Right lobe of liver (tissue), 6 donors: ENCODE data around the gene PPP1R15B. TPM values are rescaled to one million over a fixed set of nuclear protein-coding genes. Genes with fewer than 3 reads are reported as not detected.

ENCODE experiments used
- ATAC-seq, 4 donors: fragments of 200-7000 bp; cut with Tn5 transposase; one replicate each; pipeline ENCODE4 v1.9.1; 2020; ENCODE audit warnings: mild to moderate bottlenecking in 4 of 4, moderate library complexity in 4 of 4
- DNase-seq, 3 donors: peaks; one replicate each; pipeline ENCODE4 v3.0.0-alpha.2; 2020
- H3K27ac ChIP-seq, 3 donors: fragments of 200-600 bp; one replicate each; pipeline ENCODE4 v1.8.0; 2022
- H3K27me3 ChIP-seq, 2 donors: fragments of 200-600 bp; one replicate each; pipeline ENCODE4 v1.8.0; 2022
- H3K36me3 ChIP-seq, 4 donors: fragments of 200-600 bp; sonication (generic) in 1 of 4; one replicate each; pipeline versions ENCODE4 v1.5.1 to v1.8.0; 2017 to 2022; ENCODE audit warnings: control low read depth in 1 of 4
- H3K4me1 ChIP-seq, 4 donors: fragments of 200-600 bp; sonication (generic) in 1 of 4; one replicate each; pipeline versions ENCODE4 v1.5.1 to v1.8.0; 2017 to 2022; ENCODE audit warnings: control low read depth in 1 of 4
- H3K4me3 ChIP-seq, 3 donors: fragments of 200-600 bp; one replicate each; pipeline ENCODE4 v1.8.0; 2022
- H3K9me3 ChIP-seq, 4 donors: fragments of 200-600 bp; sonication (generic) in 1 of 4; one replicate each; pipeline versions ENCODE4 v1.5.1 to v1.8.0; 2017 to 2022; ENCODE audit warnings: control low read depth in 1 of 4
- POLR2A ChIP-seq: fragments of 450-650 bp; IDR thresholded peaks from one replicate; pipeline ENCODE4 v1.6.1; 2017; ENCODE audit warnings: antibody characterized with exemption, mild to moderate bottlenecking
- WGBS: methylation state at CpG from one replicate; pipeline ENCODE4 v1.1.6; 2018; ENCODE audit warnings: low coverage, low lambda C conversion rate; ENCODE audit not compliant: insufficient coverage; ENCODE audit errors: missing lambda C conversion rate; 5-methylcytosine and 5-hydroxymethylcytosine counted together
- intact Hi-C, 2 donors: fragments of 100-400 bp; cut with DNase I; formaldehyde crosslinking; loops; one replicate each; pipeline versions ENCODE4 v1.11.2 to v1.14.1; 2022
- total RNA-seq, 6 experiments: library from RNA; depleted of rRNA in 2 of 6; stranded (reverse); fragments of >200 nt in 2 of 6; fragmentation: NEBNext Ultra II Directional in 3 of 6; extraction: Animal tissue kit (Norgen Biotek cat#: 25700) in 3 of 6; gene quantifications; one replicate each; pipeline versions ENCODE4 v1.1.0 to v1.2.4, GENCODE V29; 2016 to 2023
- TF ChIP-seq, protein P1 (sequence below), 4 donors: fragments of 200-600 bp in 3 of 4; fragments of 450-650 bp in 1 of 4; IDR thresholded peaks; one replicate each; pipeline versions ENCODE4 v1.5.1 to v1.8.0; 2016 to 2022; ENCODE audit warnings: antibody characterized with exemption in 4 of 4, mild to moderate bottlenecking in 2 of 4
- donor health status: DM: no; HTN: yes; CAD: no.
- donor health status: DM: no; HTN: no; CAD: no.
- donor health status: DM: no; HTN: no; CAD: no.
- donor health status: DM: no; HTN: yes; CAD: no.
- donor health status: DM: no; HTN: yes; CAD: no.

The PPP1R15B gene
- total RNA-seq, 6 experiments from 2014 or later: 28.6 to 43.6 (median 34.3) TPM

DNA sequence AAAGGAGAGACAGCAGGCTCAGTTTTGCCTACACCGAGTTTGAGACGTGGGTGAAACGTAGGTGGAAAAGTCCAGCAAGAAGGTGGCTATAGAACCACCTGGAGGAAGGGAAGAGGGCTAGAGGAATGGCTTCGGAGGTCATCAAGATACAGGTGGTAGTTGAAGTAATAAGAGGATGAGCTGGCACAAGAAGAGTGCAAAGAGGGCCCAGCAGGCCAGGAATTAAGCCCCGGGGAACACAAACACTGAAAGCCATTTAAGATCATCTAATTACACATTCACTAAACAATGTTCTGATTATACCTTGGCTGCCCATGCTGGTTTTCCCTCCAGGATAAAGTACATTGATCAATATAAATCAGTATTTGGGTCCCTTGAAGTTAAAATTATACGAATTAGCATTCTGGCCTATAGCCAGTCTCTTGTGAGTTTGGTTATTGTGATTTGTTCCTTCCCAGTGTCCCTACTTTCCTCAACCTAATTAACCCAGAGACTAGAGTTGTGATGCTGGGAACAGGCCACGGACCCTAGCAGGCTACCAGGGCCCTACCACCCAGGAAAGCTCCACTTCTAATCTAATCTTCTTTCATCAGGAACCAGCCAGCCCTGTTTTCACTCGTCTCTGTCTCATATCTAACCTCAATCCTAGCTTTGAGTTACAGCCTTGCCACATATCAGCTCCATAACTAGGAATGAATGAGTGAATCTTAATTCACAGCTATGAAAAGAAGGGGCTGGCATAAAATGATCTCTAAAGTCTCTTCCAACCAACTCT, 26.4 kb upstream of the PPP1R15B start:
- H3K4me1 ChIP-seq: peaks cover 0 to 62% (median 10%) of the 10 kb centered on the region in 4 donors
- intact Hi-C loops: no loop called here
- peaks cover 0 to 9% (median 1%) of the 10 kb centered on the region in 4 donors for H3K36me3 ChIP-seq
- no peaks in the 10 kb centered on the region for H3K27me3 ChIP-seq
- ATAC-seq (no peak), DNase-seq (no peak)
- 74% methylated on average over 8 of the region's 8 CpGs for WGBS
- TF ChIP-seq, protein P1, sequence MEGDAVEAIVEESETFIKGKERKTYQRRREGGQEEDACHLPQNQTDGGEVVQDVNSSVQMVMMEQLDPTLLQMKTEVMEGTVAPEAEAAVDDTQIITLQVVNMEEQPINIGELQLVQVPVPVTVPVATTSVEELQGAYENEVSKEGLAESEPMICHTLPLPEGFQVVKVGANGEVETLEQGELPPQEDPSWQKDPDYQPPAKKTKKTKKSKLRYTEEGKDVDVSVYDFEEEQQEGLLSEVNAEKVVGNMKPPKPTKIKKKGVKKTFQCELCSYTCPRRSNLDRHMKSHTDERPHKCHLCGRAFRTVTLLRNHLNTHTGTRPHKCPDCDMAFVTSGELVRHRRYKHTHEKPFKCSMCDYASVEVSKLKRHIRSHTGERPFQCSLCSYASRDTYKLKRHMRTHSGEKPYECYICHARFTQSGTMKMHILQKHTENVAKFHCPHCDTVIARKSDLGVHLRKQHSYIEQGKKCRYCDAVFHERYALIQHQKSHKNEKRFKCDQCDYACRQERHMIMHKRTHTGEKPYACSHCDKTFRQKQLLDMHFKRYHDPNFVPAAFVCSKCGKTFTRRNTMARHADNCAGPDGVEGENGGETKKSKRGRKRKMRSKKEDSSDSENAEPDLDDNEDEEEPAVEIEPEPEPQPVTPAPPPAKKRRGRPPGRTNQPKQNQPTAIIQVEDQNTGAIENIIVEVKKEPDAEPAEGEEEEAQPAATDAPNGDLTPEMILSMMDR (IDR thresholded peaks at IDR 0.05): no peak
- TF ChIP-seq POLR2A: no peak
- H3K27ac ChIP-seq: no peak overlapping the region
- H3K4me3 ChIP-seq: no peak overlapping the region
- no peaks in the 10 kb centered on the region for H3K9me3 ChIP-seq

DNA sequence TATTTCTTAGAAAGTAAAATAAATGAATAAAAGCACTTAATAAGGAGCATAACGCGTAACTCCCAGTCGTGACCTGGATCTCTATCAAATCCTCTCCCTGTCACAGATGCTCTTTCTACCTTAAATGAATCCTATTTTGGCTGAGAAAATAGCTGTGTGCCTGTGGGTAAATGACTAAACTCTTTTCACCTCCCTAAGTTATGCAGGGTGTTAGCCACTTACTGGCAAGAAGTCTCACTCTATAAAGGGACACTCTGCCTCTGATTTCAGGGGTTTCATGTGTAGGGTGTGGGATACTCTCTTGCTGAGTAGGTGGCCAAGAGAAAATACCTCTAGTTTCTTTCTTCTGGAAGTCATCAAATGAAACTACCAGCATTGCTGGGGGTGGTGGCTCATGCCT, 24.3 kb upstream of the PPP1R15B start:
- WGBS: 34% methylated on average over 3 of the region's 3 CpGs
- Histone ChIP-seq H3K4me3 (no peak overlapping the region), H3K27ac (peak overlapping the region in 2 of 3 donors; percentile 54 to 61), H3K4me1 (peaks cover 0 to 56% (median 7%) of the 10 kb centered on the region in 4 donors), H3K9me3 (no peaks in the 10 kb centered on the region), H3K27me3 (no peaks in the 10 kb centered on the region), H3K36me3 (peaks cover 0 to 12% (median 1%) of the 10 kb centered on the region in 4 donors)
- intact Hi-C loops: no loop called here
- DNase-seq (no peak), ATAC-seq (peak in 2 of 4 donors; percentile 4 to 38)
- TF ChIP-seq, protein P1 (IDR thresholded peaks at IDR 0.05): no peak
- no peak for TF ChIP-seq POLR2A

DNA sequence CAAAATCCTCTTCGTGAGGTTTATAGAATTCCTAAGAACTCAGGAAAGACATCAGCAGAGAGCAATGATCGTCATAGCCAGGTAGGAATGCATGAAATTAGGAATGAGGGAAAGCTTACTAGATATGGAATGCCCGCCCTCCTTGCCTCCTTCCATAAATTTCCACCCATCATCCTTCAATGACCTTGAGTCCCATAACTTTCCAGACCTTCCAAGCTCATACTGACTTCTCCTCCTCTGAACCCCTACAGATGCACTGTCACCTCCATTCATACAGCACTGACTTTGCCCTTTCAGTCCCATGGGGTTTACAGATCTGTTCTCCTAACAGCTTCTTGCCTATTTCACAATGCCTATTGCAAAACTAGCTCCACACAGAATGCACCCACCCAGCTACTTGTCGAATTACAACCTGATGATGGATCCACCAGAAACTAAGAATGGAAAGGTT, 23.8 kb upstream of the PPP1R15B start:
- 52% methylated on average over 4 of the region's 4 CpGs for WGBS
- TF ChIP-seq, protein P1 (IDR thresholded peaks at IDR 0.05): no peak
- TF ChIP-seq POLR2A: no peak
- peak; percentile 81 to 87 (median 84) for ATAC-seq

DNA sequence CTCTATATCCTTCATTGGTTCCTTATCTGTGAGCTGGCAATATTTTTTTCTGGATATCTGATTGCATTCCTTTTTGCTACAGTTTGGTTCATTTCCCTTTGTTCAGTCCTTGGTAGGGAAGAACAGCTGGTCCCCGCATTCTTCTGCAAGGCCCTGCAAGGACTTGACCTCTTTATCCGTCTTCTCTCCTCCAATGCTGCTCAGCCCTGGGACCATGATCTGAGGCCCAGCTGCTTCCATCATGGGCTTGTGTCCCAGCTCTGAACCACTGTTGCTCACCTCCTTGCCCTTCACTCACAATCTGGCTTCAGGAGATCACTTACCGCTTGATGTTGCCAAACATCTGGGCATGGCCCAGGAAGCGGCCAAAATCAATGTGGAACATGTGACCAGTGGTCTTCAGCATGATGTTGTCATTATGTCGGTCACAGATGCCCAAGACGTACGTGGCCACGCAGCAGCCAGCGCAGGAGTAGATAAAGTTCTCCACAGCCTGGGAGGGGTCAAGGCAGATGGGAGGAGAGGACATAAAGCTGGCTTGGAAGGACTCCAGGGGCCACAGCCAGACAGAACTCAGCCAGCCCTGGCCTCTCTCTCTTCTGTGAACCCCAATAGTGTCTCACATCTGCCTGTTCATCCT, 22.6 kb upstream of the PPP1R15B start:
- Histone ChIP-seq H3K4me3 (no peak overlapping the region), H3K27me3 (no peaks in the 10 kb centered on the region), H3K4me1 (peaks cover 0 to 42% (median 7%) of the 10 kb centered on the region in 4 donors), H3K27ac (no peak overlapping the region), H3K9me3 (no peaks in the 10 kb centered on the region), H3K36me3 (peaks cover 0 to 15% (median 1%) of the 10 kb centered on the region in 4 donors)
- DNase-seq: no peak
- intact Hi-C loops: no loop called here
- 78% methylated on average over 1 of the region's 9 CpGs for WGBS
- peak in 1 of 4 donors; percentile 16 for ATAC-seq
- no peak for TF ChIP-seq POLR2A
- TF ChIP-seq, protein P1 (IDR thresholded peaks at IDR 0.05): no peak

More for the DNA sequence above, 23.8 kb upstream of the PPP1R15B start:
- no peaks in the 10 kb centered on the region for H3K9me3 ChIP-seq
- DNase-seq: peak in 1 of 3 donors; percentile 62
- peaks cover 0 to 52% (median 7%) of the 10 kb centered on the region in 4 donors for H3K4me1 ChIP-seq
- no peaks in the 10 kb centered on the region for H3K27me3 ChIP-seq
- peaks cover 0 to 12% (median 1%) of the 10 kb centered on the region in 4 donors for H3K36me3 ChIP-seq
- intact Hi-C loops: no loop called here
- peak overlapping the region in 2 of 3 donors; percentile 54 to 61 for H3K27ac ChIP-seq
- H3K4me3 ChIP-seq: no peak overlapping the region
